ENCODE measurements around the gene TMTC1.

The TMTC1 gene

GRCh38 chr12:29608581-29608980 is 175.2 kb downstream of the TMTC1 start:
- Histone ChIP-seq H3K4me1 (ENCODE audit: insufficient read depth, low read length, severe bottlenecking) (no peaks in the 10 kb centered on the region), H4K20me1 (ENCODE audit: insufficient read depth, low read length) (no peaks in the 10 kb centered on the region), H2AFZ (ENCODE audit: low read length) (no peak overlapping the region), H3K9me2 (ENCODE audit: low read depth, low read length) (no peaks in the 10 kb centered on the region), H3K9ac (ENCODE audit: low read length) (no peak overlapping the region), H3K4me3 (ENCODE audit: low read depth, low read length, poor library complexity, severe bottlenecking) (no peak overlapping the region), H3K27ac (ENCODE audit: low read depth, low read length, poor library complexity, severe bottlenecking) (no peak overlapping the region), H3K36me3 (ENCODE audit: insufficient read depth, low read length) (no peaks in the 10 kb centered on the region), H3K4me2 (ENCODE audit: low read length) (no peak overlapping the region), H3K79me2 (ENCODE audit: insufficient read depth, low read length) (no peaks in the 10 kb centered on the region), H3F3A (ENCODE audit: insufficient read depth, low read length) (no peaks in the 10 kb centered on the region), H3K27me3 (ENCODE audit: insufficient read depth, low read length) (no peaks in the 10 kb centered on the region), H3K9me3 (ENCODE audit: low read length) (no peaks in the 10 kb centered on the region)
- TF ChIP-seq EZH2 (IDR thresholded peaks at IDR 0.05; ENCODE audit: borderline replicate concordance, low read length) (no peak), CTCF (IDR thresholded peaks at IDR 0.05; ENCODE audit: low read length) (no peak)

DNA sequence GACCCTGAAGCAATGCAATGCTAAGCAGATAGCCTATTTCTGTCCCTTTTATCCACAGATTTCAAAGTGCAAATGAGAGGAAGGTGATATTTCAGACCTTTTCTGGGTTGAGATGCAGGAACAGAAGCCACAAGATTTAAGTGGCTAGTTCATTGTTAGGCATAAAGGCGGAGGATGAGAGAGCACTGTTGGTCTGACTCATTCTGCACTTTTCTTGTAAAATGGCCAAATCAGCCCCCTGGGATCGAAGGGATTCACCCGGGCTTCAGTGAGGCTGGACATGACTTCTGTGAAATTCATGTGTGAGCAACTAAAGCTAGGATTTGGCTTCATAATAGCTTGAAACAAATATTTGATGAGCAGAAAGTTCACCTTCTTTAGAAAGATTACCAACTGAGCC is 184.4 kb downstream of the TMTC1 start:
- no peak overlapping the region for H3K9ac ChIP-seq (ENCODE audit: low read length)
- no peaks in the 10 kb centered on the region for H3K79me2 ChIP-seq (ENCODE audit: insufficient read depth, low read length)
- H3K36me3 ChIP-seq (ENCODE audit: insufficient read depth, low read length): no peaks in the 10 kb centered on the region
- no peaks in the 10 kb centered on the region for H3F3A ChIP-seq (ENCODE audit: insufficient read depth, low read length)
- no peaks in the 10 kb centered on the region for H3K27me3 ChIP-seq (ENCODE audit: insufficient read depth, low read length)
- TF ChIP-seq CTCF (IDR thresholded peaks at IDR 0.05; ENCODE audit: low read length) (no peak), EZH2 (IDR thresholded peaks at IDR 0.05; ENCODE audit: borderline replicate concordance, low read length) (no peak)
- H3K4me1 ChIP-seq (ENCODE audit: insufficient read depth, low read length, severe bottlenecking): no peaks in the 10 kb centered on the region
- H3K27ac ChIP-seq (ENCODE audit: low read depth, low read length, poor library complexity, severe bottlenecking): no peak overlapping the region
- no peaks in the 10 kb centered on the region for H3K9me2 ChIP-seq (ENCODE audit: low read depth, low read length)
- no peak overlapping the region for H3K4me3 ChIP-seq (ENCODE audit: low read depth, low read length, poor library complexity, severe bottlenecking)
- no peak overlapping the region for H3K4me2 ChIP-seq (ENCODE audit: low read length)
- H2AFZ ChIP-seq (ENCODE audit: low read length): no peak overlapping the region
- H4K20me1 ChIP-seq (ENCODE audit: insufficient read depth, low read length): no peaks in the 10 kb centered on the region
- H3K9me3 ChIP-seq (ENCODE audit: low read length): no peaks in the 10 kb centered on the region

- no peaks in the 10 kb centered on the region for H3K9me2 ChIP-seq (ENCODE audit: low read depth, low read length)
- no peaks in the 10 kb centered on the region for H3K36me3 ChIP-seq (ENCODE audit: insufficient read depth, low read length)
- H3K9me3 ChIP-seq (ENCODE audit: low read length): no peaks in the 10 kb centered on the region
- no peaks in the 10 kb centered on the region for H3K4me1 ChIP-seq (ENCODE audit: insufficient read depth, low read length, severe bottlenecking)
- no peak overlapping the region for H3K4me2 ChIP-seq (ENCODE audit: low read length)
- no peaks in the 10 kb centered on the region for H4K20me1 ChIP-seq (ENCODE audit: insufficient read depth, low read length)
- H3K27me3 ChIP-seq (ENCODE audit: insufficient read depth, low read length): no peaks in the 10 kb centered on the region
- H3F3A ChIP-seq (ENCODE audit: insufficient read depth, low read length): no peaks in the 10 kb centered on the region
- H3K9ac ChIP-seq (ENCODE audit: low read length): no peak overlapping the region
- H2AFZ ChIP-seq (ENCODE audit: low read length): no peak overlapping the region
- H3K4me3 ChIP-seq (ENCODE audit: low read depth, low read length, poor library complexity, severe bottlenecking): no peak overlapping the region
- no peaks in the 10 kb centered on the region for H3K79me2 ChIP-seq (ENCODE audit: insufficient read depth, low read length)
- TF ChIP-seq CTCF (IDR thresholded peaks at IDR 0.05; ENCODE audit: low read length): no peak
- TF ChIP-seq EZH2 (IDR thresholded peaks at IDR 0.05; ENCODE audit: borderline replicate concordance, low read length): no peak
- no peak overlapping the region for H3K27ac ChIP-seq (ENCODE audit: low read depth, low read length, poor library complexity, severe bottlenecking)
Observed at GRCh38 chr12:29595071-29595755, 188.5 kb downstream of the TMTC1 start.

Measured in OCI-LY1 (cell line).